Measurements from ENCODE around the gene PRRT1.
"Not testable (repeated sequence)": the region's sequence is repeated elsewhere in the genome, so short reads cannot be mapped to it uniquely, and the experiment has no call there.

PRRT1 gene

DNA sequence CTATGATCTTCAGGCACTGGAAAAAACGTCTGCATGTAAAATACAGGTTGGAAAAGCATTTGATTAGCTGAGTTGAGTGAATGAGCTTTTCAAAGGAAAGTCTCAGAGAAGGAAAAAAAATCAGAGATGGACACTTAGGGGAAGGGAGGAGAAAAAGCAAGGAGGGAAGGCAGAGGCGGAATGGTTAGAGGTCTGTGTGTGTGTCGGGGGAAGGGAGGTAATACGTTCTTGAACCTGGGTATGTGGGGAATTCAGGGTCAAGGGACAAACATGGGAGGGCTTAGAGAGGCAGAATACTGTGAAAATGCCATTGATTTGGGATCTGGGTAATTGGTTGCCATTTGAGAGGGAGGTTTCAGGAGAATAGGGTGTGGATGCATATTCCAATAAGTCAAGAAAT is 5.1 kb downstream of the PRRT1 start:
- DNase-seq (ENCODE audit: extremely low spot score): no peak
- TF ChIP-seq FOXA1 (IDR thresholded peaks at IDR 0.05) (no peak), SUZ12 (IDR thresholded peaks at IDR 0.05) (no peak), NFRKB (IDR thresholded peaks at IDR 0.05) (no peak), CTBP1 (IDR thresholded peaks at IDR 0.05; ENCODE audit: borderline replicate concordance) (no peak), ARNT (IDR thresholded peaks at IDR 0.05) (no peak), ELF4 (IDR thresholded peaks at IDR 0.05) (no peak), FOXK2 (IDR thresholded peaks at IDR 0.05) (no peak), FOXM1 (IDR thresholded peaks at IDR 0.05; ENCODE audit: borderline replicate concordance) (no peak), TARDBP (IDR thresholded peaks at IDR 0.05) (no peak), SP1 (IDR thresholded peaks at IDR 0.05) (no peak)
- TF ChIP-seq, protein P1, sequence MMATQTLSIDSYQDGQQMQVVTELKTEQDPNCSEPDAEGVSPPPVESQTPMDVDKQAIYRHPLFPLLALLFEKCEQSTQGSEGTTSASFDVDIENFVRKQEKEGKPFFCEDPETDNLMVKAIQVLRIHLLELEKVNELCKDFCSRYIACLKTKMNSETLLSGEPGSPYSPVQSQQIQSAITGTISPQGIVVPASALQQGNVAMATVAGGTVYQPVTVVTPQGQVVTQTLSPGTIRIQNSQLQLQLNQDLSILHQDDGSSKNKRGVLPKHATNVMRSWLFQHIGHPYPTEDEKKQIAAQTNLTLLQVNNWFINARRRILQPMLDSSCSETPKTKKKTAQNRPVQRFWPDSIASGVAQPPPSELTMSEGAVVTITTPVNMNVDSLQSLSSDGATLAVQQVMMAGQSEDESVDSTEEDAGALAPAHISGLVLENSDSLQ (IDR thresholded peaks at IDR 0.05): no peak
- CTCF ChIA-PET: no interaction called here
- POLR2A ChIA-PET: interaction anchor here (1.2 to 1.6 kb wide), 2 partner anchors 17 to 49 kb away, joined by 4 to 11 read pairs; partner anchors contain the start of gene FKBPL

DNA sequence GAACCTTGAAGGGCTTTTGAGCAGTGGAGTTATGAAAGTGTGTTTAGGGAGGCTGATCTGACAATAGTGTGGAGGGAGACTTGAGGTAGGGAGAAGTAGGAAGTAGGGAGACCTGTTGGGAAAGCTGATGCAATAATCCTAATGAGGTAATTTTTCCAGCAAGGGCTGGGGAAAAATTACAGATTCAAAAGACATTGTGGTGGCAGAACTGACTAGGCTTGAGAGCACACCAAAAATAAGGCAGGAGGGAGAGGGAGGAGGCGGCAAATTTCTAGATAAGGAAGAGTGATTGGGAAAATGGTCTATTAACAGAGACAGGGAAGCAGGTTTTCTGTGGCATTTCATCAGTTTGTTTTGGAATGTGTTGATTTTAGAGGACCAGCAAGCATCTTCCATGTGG is 5.5 kb downstream of the PRRT1 start:
- ChIA-PET CTCF (no interaction called here), POLR2A (interaction anchor here (0.8 to 1.6 kb wide), 3 partner anchors 15 to 50 kb away, joined by 3 to 11 read pairs (median 4); partner anchors contain the start of gene FKBPL)
- no peak for DNase-seq (ENCODE audit: extremely low spot score)
- TF ChIP-seq SUZ12 (IDR thresholded peaks at IDR 0.05) (no peak), FOXA1 (IDR thresholded peaks at IDR 0.05) (no peak), CTBP1 (IDR thresholded peaks at IDR 0.05; ENCODE audit: borderline replicate concordance) (no peak), FOXK2 (IDR thresholded peaks at IDR 0.05) (no peak), HDGF (IDR thresholded peaks at IDR 0.05; ENCODE audit: borderline replicate concordance) (no peak), NFRKB (IDR thresholded peaks at IDR 0.05) (no peak), BHLHE40 (IDR thresholded peaks at IDR 0.05; ENCODE audit: borderline replicate concordance) (no peak), TARDBP (IDR thresholded peaks at IDR 0.05) (no peak), L3MBTL2 (conservative IDR thresholded peaks at IDR 0.05) (no peak), ARNT (IDR thresholded peaks at IDR 0.05) (no peak), SP1 (IDR thresholded peaks at IDR 0.05) (no peak), FOXM1 (IDR thresholded peaks at IDR 0.05; ENCODE audit: borderline replicate concordance) (no peak), ZNF384 (IDR thresholded peaks at IDR 0.05) (no peak), LEF1 (IDR thresholded peaks at IDR 0.05; ENCODE audit: borderline replicate concordance) (no peak)
- TF ChIP-seq, protein P1 (IDR thresholded peaks at IDR 0.05): no peak

DNA sequence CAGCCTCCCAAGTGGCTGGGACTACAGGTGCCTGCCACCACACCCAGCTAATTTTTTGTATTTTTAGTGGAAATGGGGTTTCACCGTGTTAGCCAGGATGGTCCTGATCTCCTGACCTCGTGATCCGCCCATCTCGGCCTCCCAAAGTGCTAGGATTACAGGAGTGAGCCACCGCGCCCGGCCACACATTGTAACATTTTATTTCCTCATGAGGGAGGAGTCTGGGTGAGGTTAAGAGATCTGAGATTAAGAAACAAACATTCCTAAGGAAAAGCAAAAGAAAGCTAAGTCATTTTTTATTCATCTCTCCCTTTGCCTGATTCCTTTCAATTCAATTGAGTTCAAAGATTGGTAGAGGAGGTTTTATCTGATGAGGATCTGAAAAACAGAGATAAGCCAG is 7.5 kb downstream of the PRRT1 start:
- DNase-seq (ENCODE audit: extremely low spot score): not testable (repeated sequence)
- ChIA-PET CTCF (interaction anchor here (2.4 kb wide), 1 partner anchor 26 kb away, joined by 13 read pairs; no protein-coding TSS in a partner anchor), POLR2A (interaction anchor here (1.3 to 1.6 kb wide), 3 partner anchors 14 to 51 kb away, joined by 3 to 8 read pairs (median 3); partner anchors contain the start of genes ATF6B and FKBPL)

DNA sequence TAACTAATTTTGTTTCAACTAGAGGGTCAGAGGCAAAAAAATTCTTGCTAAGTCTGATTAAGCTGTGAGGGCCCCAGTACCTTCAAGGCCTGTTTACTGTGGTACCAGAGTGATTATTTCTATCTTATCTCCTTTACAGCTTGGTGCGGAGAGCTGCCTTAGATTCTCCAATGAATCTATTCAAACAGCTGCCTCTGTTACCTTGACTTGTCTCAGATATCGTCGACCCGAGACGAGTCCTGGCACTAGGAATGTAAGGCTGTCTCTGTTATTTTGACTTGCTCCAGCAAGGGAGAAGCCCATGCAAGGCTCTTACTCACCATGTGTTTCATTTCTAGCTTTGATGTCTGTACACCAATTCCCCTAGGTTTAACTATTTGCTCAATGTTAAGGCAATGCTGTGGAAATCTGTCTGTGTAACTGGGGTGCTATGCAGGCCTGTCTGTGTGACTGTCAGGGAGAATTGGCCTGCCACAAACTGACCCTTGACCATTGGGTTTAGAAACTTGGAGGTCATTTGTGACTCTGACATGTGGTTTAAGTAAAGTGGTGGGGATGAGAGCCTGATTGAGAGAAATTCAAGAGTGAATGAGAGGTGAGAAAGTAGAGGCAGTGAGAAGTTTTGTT is 11.2 kb downstream of the PRRT1 start:
- TF ChIP-seq L3MBTL2 (conservative IDR thresholded peaks at IDR 0.05) (no peak), ARNT (IDR thresholded peaks at IDR 0.05) (no peak), NFRKB (IDR thresholded peaks at IDR 0.05) (no peak), TARDBP (IDR thresholded peaks at IDR 0.05) (no peak), ZNF384 (IDR thresholded peaks at IDR 0.05) (no peak), FOXK2 (IDR thresholded peaks at IDR 0.05) (no peak), SUZ12 (IDR thresholded peaks at IDR 0.05) (no peak), FOXA1 (IDR thresholded peaks at IDR 0.05) (no peak), ELF4 (IDR thresholded peaks at IDR 0.05) (no peak), FOXM1 (IDR thresholded peaks at IDR 0.05; ENCODE audit: borderline replicate concordance) (no peak), BHLHE40 (IDR thresholded peaks at IDR 0.05; ENCODE audit: borderline replicate concordance) (no peak), CTBP1 (IDR thresholded peaks at IDR 0.05; ENCODE audit: borderline replicate concordance) (no peak), SP1 (IDR thresholded peaks at IDR 0.05) (no peak), HDGF (IDR thresholded peaks at IDR 0.05; ENCODE audit: borderline replicate concordance) (no peak)
- TF ChIP-seq, protein P1 (IDR thresholded peaks at IDR 0.05): no peak
- CTCF ChIA-PET: no interaction called here
- POLR2A ChIA-PET: interaction anchor here (2.4 kb wide), 1 partner anchor 11 kb away, joined by 15 read pairs; the partner anchor contains the start of genes ATF6B and FKBPL
- no peak for DNase-seq (ENCODE audit: extremely low spot score)

DNA sequence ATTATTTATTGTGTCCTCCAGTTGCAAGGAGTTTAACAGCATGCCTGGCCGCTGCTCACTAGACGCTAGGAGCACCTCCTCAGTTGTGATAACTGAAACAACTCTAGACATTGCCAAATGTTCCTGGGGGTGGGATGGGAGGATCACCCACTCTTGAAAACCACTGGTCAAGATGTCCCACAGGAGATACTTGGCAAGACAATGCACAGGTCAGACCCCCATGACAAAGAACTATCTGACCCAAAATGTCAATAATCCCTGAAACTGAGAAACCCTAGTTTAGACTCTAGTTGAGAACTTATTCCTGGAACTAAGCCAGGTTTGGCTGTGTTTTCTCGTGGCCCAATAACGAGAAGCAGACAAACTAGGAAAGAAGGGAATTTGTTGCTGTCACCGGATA is 12.1 kb downstream of the PRRT1 start:
- POLR2A ChIA-PET: interaction anchor here (2.4 kb wide), 1 partner anchor 10 kb away, joined by 15 read pairs; the partner anchor contains the start of genes ATF6B and FKBPL
- DNase-seq (ENCODE audit: extremely low spot score): no peak
- TF ChIP-seq SP1 (IDR thresholded peaks at IDR 0.05) (no peak), TARDBP (IDR thresholded peaks at IDR 0.05) (no peak), ELF4 (IDR thresholded peaks at IDR 0.05) (no peak), ARNT (IDR thresholded peaks at IDR 0.05) (no peak), LEF1 (IDR thresholded peaks at IDR 0.05; ENCODE audit: borderline replicate concordance) (no peak), SUZ12 (IDR thresholded peaks at IDR 0.05) (no peak), HDGF (IDR thresholded peaks at IDR 0.05; ENCODE audit: borderline replicate concordance) (no peak), FOXA1 (IDR thresholded peaks at IDR 0.05) (no peak), FOXK2 (IDR thresholded peaks at IDR 0.05) (no peak), CTBP1 (IDR thresholded peaks at IDR 0.05; ENCODE audit: borderline replicate concordance) (no peak), ZNF384 (IDR thresholded peaks at IDR 0.05) (no peak), BHLHE40 (IDR thresholded peaks at IDR 0.05; ENCODE audit: borderline replicate concordance) (no peak), NFRKB (IDR thresholded peaks at IDR 0.05) (no peak), FOXM1 (IDR thresholded peaks at IDR 0.05; ENCODE audit: borderline replicate concordance) (no peak), L3MBTL2 (conservative IDR thresholded peaks at IDR 0.05) (no peak)
- TF ChIP-seq, protein P1 (IDR thresholded peaks at IDR 0.05): no peak
- CTCF ChIA-PET: interaction anchor here (0.6 kb wide), 1 partner anchor 27 kb away, joined by 3 read pairs; no protein-coding TSS in a partner anchor

Measured in HEK293T (cell line).